SK-N-MC (cell line): Measurements from ENCODE around the gene ZDHHC3.

Source experiments
- EZH2 ChIP-seq: fragments of 200-600 bp; sonication (generic); IDR thresholded peaks from one replicate; pipeline ENCODE4 v1.6.1; 2017; ENCODE audit warnings: antibody characterized with exemption
- POLR2AphosphoS5 ChIP-seq: IDR thresholded peaks from 2 replicates; pipeline ENCODE4 v1.6.1; 2012; ENCODE audit warnings: mild to moderate bottlenecking, low read depth, low read length, borderline replicate concordance

GRCh38 chr3:44894485-44894884 lies 81.5 kb downstream of the ZDHHC3 start:
- TF ChIP-seq POLR2AphosphoS5 (no peak), EZH2 (no peak)
